ENCODE measurements around the gene MAFG. TPM values are rescaled to one million over a fixed set of nuclear protein-coding genes. Genes with fewer than 3 reads are reported as not detected.

The MAFG gene
- total and polyA plus RNA-seq, 3 experiments from 2014 or later, result 2.5 to 34.7 (median 28.4) TPM

GRCh38 chr17:81909231-81909630 lies 18.3 kb downstream of the MAFG start:
- Mint-ChIP-seq H3K27ac (peak overlapping the region in 1 of 8 donors; percentile 46), H3K4me3 (peak overlapping the region in 3 of 7 donors; percentile 27 to 88 (median 33)), H3K9me3 (no peaks in the 10 kb centered on the region), H3K27me3 (no peaks in the 10 kb centered on the region), H3K36me3 (peaks cover 0 to 61% (median 6%) of the 10 kb centered on the region in 3 donors), H3K4me1 (peaks cover 0 to 27% (median 6%) of the 10 kb centered on the region in 3 donors)
- POLR2A ChIA-PET, result no interaction called here
- no peak overlapping the region for H3K27ac ChIP-seq (ENCODE audit: low read depth, low read length)
- no peak for DNase-seq
- H3K27me3 ChIP-seq (ENCODE audit: insufficient read depth, low read length, poor library complexity, severe bottlenecking), result no peaks in the 10 kb centered on the region
- peaks cover 16% of the 10 kb centered on the region for H3K36me3 ChIP-seq (ENCODE audit: insufficient read depth, low read length)
- H3K4me3 ChIP-seq (ENCODE audit: low read length), result no peak overlapping the region
- peaks cover 16% of the 10 kb centered on the region for H3K4me1 ChIP-seq (ENCODE audit: insufficient read depth, low read length)
- CTCF ChIA-PET, result interaction anchor here (1.7 kb wide), 1 partner anchor 19 kb away, joined by 5 read pairs; the partner anchor contains the start of gene MAFG
- H3K9me3 ChIP-seq (ENCODE audit: low read length), result no peaks in the 10 kb centered on the region

DNA sequence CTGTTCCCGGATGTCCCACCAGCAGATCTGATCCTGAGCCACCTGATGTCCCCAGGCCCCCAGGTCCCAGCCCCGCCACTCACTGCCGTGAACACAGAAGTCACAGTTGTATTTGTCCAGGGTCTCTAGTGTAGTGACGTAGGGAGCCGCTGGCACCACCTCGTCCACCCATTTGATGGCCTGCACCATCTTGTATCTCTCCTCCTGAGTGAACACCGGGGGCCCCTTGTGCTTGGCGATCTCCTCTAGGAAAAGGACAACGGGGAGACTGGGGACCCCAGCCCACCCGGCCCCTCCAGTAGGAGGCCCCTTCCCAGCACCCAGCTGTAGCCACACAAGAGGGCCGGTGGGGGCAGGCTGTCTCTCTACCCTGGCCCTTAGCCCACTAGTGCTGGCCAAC lies 18.7 kb downstream of the MAFG start:
- H3K27me3 ChIP-seq (ENCODE audit: insufficient read depth, low read length, poor library complexity, severe bottlenecking), result no peaks in the 10 kb centered on the region
- no peaks in the 10 kb centered on the region for H3K9me3 Mint-ChIP-seq
- H3K4me1 ChIP-seq (ENCODE audit: insufficient read depth, low read length), result peaks cover 16% of the 10 kb centered on the region
- H3K27ac Mint-ChIP-seq, result peak overlapping the region in 1 of 8 donors; percentile 57
- no peak overlapping the region for H3K27ac ChIP-seq (ENCODE audit: low read depth, low read length)
- no peaks in the 10 kb centered on the region for H3K9me3 ChIP-seq (ENCODE audit: low read length)
- ChIA-PET POLR2A (no interaction called here), CTCF (interaction anchor here (1.7 kb wide), 1 partner anchor 19 kb away, joined by 5 read pairs; the partner anchor contains the start of gene MAFG)
- peaks cover 0 to 27% (median 6%) of the 10 kb centered on the region in 3 donors for H3K4me1 Mint-ChIP-seq
- H3K4me3 Mint-ChIP-seq, result no peak overlapping the region
- peaks cover 0 to 59% (median 6%) of the 10 kb centered on the region in 3 donors for H3K36me3 Mint-ChIP-seq
- no peak overlapping the region for H3K4me3 ChIP-seq (ENCODE audit: low read length)
- no peaks in the 10 kb centered on the region for H3K27me3 Mint-ChIP-seq
- no peak for DNase-seq
- H3K36me3 ChIP-seq (ENCODE audit: insufficient read depth, low read length), result peaks cover 12% of the 10 kb centered on the region

GRCh38 chr17:81907219-81908145 lies 20.1 kb downstream of the MAFG start:
- H3K4me3 Mint-ChIP-seq, result no peak overlapping the region
- peaks cover 0 to 20% (median 4%) of the 10 kb centered on the region in 3 donors for H3K4me1 Mint-ChIP-seq
- no peaks in the 10 kb centered on the region for H3K9me3 Mint-ChIP-seq
- H3K4me3 ChIP-seq (ENCODE audit: low read length), result no peak overlapping the region
- POLR2A ChIA-PET, result no interaction called here
- no peaks in the 10 kb centered on the region for H3K36me3 ChIP-seq (ENCODE audit: insufficient read depth, low read length)
- no peaks in the 10 kb centered on the region for H3K27me3 Mint-ChIP-seq
- no peak for DNase-seq
- no peak overlapping the region for H3K27ac Mint-ChIP-seq
- H3K9me3 ChIP-seq (ENCODE audit: low read length), result no peaks in the 10 kb centered on the region
- CTCF ChIA-PET, result no interaction called here
- no peaks in the 10 kb centered on the region for H3K27me3 ChIP-seq (ENCODE audit: insufficient read depth, low read length, poor library complexity, severe bottlenecking)
- peaks cover 16% of the 10 kb centered on the region for H3K4me1 ChIP-seq (ENCODE audit: insufficient read depth, low read length)
- no peak overlapping the region for H3K27ac ChIP-seq (ENCODE audit: low read depth, low read length)
- peaks cover 0 to 48% (median 0%) of the 10 kb centered on the region in 3 donors for H3K36me3 Mint-ChIP-seq

DNA sequence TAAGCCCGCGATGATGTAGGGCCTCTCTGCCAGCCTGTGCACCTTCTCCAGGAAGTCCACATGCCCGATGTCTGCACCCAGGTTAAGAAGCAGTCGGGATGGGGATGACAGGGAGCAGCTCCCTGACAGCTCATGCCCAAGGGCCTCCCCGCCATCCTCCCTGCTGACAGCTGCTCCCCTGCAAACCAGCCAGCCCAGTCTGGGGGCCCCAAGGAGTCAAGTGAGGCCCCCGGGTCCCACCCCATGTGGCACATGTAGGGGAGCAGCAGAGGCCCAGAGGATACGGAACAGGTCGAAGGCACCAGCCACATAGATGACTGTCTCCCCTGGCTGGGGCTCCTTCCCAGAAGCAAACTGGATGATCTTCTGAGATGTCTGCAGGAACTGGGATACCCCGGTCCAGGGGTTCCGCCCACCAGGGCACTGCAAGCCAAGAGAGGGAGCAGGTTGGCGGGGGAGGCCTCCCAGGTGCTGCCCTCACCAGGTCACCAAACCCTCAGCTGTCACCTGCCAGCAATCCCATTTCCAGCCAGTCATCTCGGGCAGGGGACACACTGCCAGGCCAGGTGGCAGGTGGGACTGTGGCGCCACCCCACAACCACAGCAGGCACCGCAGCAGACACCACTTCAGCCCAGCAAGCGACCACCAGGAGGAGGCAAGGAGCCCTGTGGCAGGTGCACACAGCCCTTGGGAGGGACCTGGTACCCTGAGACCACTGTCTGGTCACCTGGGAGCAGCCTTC lies 20.9 kb downstream of the MAFG start:
- Mint-ChIP-seq H3K4me3 (no peak overlapping the region), H3K27ac (no peak overlapping the region), H3K4me1 (peaks cover 0 to 14% (median 3%) of the 10 kb centered on the region in 3 donors), H3K9me3 (no peaks in the 10 kb centered on the region), H3K27me3 (no peaks in the 10 kb centered on the region), H3K36me3 (peaks cover 0 to 40% (median 0%) of the 10 kb centered on the region in 3 donors)
- no peak for DNase-seq
- peaks cover 2% of the 10 kb centered on the region for H3K27me3 ChIP-seq (ENCODE audit: insufficient read depth, low read length, poor library complexity, severe bottlenecking)
- peaks cover 12% of the 10 kb centered on the region for H3K4me1 ChIP-seq (ENCODE audit: insufficient read depth, low read length)
- H3K36me3 ChIP-seq (ENCODE audit: insufficient read depth, low read length), result no peaks in the 10 kb centered on the region
- no peaks in the 10 kb centered on the region for H3K9me3 ChIP-seq (ENCODE audit: low read length)
- no peak overlapping the region for H3K27ac ChIP-seq (ENCODE audit: low read depth, low read length)
- POLR2A ChIA-PET, result interaction anchor here (0.9 kb wide), 1 partner anchor 10 kb away, joined by 3 read pairs; no protein-coding TSS in a partner anchor
- CTCF ChIA-PET, result no interaction called here
- no peak overlapping the region for H3K4me3 ChIP-seq (ENCODE audit: low read length)

DNA sequence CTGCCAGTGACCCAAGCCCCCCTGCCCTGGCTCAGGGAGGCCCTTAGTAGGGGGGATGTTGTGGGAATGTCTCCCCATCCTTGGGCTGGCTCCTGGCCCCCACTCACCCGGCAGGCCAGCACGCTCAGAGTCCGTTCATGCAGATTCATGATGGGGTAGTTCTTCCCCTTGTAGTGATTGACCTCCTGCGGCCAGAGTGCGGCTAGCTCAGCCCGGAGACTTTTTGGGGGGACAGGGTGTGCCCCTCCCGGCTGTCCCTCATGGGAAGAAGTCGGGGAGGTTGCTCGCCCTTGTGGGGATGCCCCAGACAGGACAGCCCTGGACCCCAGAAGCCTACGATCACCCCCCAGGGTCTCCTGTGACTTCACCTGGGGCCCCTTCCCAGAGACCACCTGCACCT lies 21.5 kb downstream of the MAFG start:
- CTCF ChIA-PET, result no interaction called here

DNA sequence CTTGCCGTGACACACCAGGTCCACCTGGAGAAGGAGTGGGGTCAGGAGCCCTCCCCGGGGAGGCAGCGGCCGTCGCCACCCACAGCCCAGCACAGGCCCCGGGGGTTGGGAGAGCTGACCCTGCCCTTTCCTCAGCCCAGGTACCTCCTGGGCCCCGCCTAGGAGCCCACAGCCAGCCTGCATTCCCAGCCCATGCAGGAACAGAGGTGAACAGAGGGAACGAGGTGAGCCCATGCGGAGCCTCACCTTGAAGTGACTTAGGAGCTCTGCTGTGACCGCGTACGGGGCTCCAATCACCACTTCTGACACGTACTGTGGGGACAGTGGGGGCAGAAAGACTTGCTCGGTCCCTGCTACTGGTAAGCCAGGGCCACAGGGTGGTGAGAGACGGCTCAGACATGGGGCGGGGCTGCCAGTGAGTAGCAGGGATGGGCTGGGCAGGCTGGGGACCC lies 22.1 kb downstream of the MAFG start:
- no peaks in the 10 kb centered on the region for H3K9me3 Mint-ChIP-seq
- H3K9me3 ChIP-seq (ENCODE audit: low read length), result no peaks in the 10 kb centered on the region
- no peak overlapping the region for H3K4me3 Mint-ChIP-seq
- peaks cover 0 to 38% (median 5%) of the 10 kb centered on the region in 3 donors for H3K36me3 Mint-ChIP-seq
- ChIA-PET CTCF (no interaction called here), POLR2A (no interaction called here)
- no peak overlapping the region for H3K4me3 ChIP-seq (ENCODE audit: low read length)
- no peak overlapping the region for H3K27ac ChIP-seq (ENCODE audit: low read depth, low read length)
- DNase-seq, result no peak
- H3K4me1 ChIP-seq (ENCODE audit: insufficient read depth, low read length), result peaks cover 7% of the 10 kb centered on the region
- peaks cover 8 to 9% of the 10 kb centered on the region in 2 donors for H3K27me3 Mint-ChIP-seq
- H3K27me3 ChIP-seq (ENCODE audit: insufficient read depth, low read length, poor library complexity, severe bottlenecking), result peaks cover 7% of the 10 kb centered on the region
- H3K27ac Mint-ChIP-seq, result no peak overlapping the region
- no peaks in the 10 kb centered on the region for H3K36me3 ChIP-seq (ENCODE audit: insufficient read depth, low read length)
- peaks cover 7 to 12% (median 9%) of the 10 kb centered on the region in 3 donors for H3K4me1 Mint-ChIP-seq

More for the DNA sequence above, 21.5 kb downstream of the MAFG start:
- DNase-seq, result no peak
- Mint-ChIP-seq H3K36me3 (peaks cover 0 to 40% (median 2%) of the 10 kb centered on the region in 3 donors), H3K27me3 (peaks cover 4 to 5% of the 10 kb centered on the region in 2 donors), H3K27ac (no peak overlapping the region), H3K9me3 (no peaks in the 10 kb centered on the region), H3K4me3 (no peak overlapping the region), H3K4me1 (peaks cover 3 to 15% (median 6%) of the 10 kb centered on the region in 3 donors)
- no peak overlapping the region for H3K27ac ChIP-seq (ENCODE audit: low read depth, low read length)
- H3K9me3 ChIP-seq (ENCODE audit: low read length), result no peaks in the 10 kb centered on the region
- no peaks in the 10 kb centered on the region for H3K36me3 ChIP-seq (ENCODE audit: insufficient read depth, low read length)
- POLR2A ChIA-PET, result interaction anchor here (0.9 kb wide), 1 partner anchor 10 kb away, joined by 3 read pairs; no protein-coding TSS in a partner anchor
- H3K27me3 ChIP-seq (ENCODE audit: insufficient read depth, low read length, poor library complexity, severe bottlenecking), result peaks cover 7% of the 10 kb centered on the region
- H3K4me3 ChIP-seq (ENCODE audit: low read length), result no peak overlapping the region
- peaks cover 10% of the 10 kb centered on the region for H3K4me1 ChIP-seq (ENCODE audit: insufficient read depth, low read length)

GRCh38 chr17:81904600-81905423 lies 22.7 kb downstream of the MAFG start:
- Histone ChIP-seq H3K27ac (ENCODE audit: low read depth, low read length) (no peak overlapping the region), H3K4me3 (ENCODE audit: low read length) (no peak overlapping the region), H3K36me3 (ENCODE audit: insufficient read depth, low read length) (no peaks in the 10 kb centered on the region), H3K9me3 (ENCODE audit: low read length) (no peaks in the 10 kb centered on the region), H3K27me3 (ENCODE audit: insufficient read depth, low read length, poor library complexity, severe bottlenecking) (peaks cover 7% of the 10 kb centered on the region), H3K4me1 (ENCODE audit: insufficient read depth, low read length) (peaks cover under 1% of the 10 kb centered on the region)
- Mint-ChIP-seq H3K4me3 (no peak overlapping the region), H3K27ac (no peak overlapping the region), H3K4me1 (peaks cover 7 to 9% (median 8%) of the 10 kb centered on the region in 3 donors), H3K27me3 (peaks cover 8 to 12% of the 10 kb centered on the region in 2 donors), H3K36me3 (peaks cover 0 to 44% (median 6%) of the 10 kb centered on the region in 3 donors), H3K9me3 (no peaks in the 10 kb centered on the region)
- ChIA-PET POLR2A (no interaction called here), CTCF (no interaction called here)
- DNase-seq, result no peak
